GM12801 (cell line): ENCODE results near the gene MCFD2.

ENCODE experiments used
- TF ChIP-seq, protein P1 (sequence below): IDR thresholded peaks from one replicate; pipeline ENCODE4 v1.5.1; 2011; ENCODE audit warnings: control low read depth; ENCODE audit not compliant: insufficient read length; ENCODE audit errors: extremely low read depth

MCFD2 gene

DNA sequence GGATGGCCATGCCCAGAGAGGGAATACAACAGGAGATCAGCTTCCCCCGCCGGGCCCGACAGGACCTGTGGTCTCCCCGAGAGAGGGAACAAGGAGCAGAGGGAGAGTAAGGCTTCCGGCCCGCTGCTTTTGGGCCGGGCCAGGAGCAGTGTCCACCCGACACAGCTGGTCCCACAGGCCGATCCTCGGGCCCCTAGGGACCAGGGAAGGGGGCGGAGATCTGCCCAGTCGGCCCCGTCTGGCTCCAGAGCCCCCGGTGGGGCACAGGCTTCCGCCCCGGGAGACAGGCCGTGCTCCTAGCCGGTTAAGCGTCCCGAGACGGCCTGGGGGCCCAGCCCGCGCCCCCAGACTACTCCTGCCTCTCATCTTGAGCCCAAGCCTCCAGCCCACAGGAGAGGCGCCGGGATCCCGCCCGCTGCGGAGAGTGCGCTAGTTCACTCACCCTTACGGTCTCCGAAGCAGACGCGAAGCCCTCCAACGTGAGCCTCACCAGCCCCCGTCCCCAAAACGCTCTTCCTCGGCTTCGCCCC, at the start of gene MCFD2:
Gene MCFD2 (minus strand): TSS at position 526 of the 530 bp plus-strand sequence. CDS start 6,635 bp downstream, outside the sequence.
- TF ChIP-seq, protein P1, sequence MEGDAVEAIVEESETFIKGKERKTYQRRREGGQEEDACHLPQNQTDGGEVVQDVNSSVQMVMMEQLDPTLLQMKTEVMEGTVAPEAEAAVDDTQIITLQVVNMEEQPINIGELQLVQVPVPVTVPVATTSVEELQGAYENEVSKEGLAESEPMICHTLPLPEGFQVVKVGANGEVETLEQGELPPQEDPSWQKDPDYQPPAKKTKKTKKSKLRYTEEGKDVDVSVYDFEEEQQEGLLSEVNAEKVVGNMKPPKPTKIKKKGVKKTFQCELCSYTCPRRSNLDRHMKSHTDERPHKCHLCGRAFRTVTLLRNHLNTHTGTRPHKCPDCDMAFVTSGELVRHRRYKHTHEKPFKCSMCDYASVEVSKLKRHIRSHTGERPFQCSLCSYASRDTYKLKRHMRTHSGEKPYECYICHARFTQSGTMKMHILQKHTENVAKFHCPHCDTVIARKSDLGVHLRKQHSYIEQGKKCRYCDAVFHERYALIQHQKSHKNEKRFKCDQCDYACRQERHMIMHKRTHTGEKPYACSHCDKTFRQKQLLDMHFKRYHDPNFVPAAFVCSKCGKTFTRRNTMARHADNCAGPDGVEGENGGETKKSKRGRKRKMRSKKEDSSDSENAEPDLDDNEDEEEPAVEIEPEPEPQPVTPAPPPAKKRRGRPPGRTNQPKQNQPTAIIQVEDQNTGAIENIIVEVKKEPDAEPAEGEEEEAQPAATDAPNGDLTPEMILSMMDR, result no peak

- TF ChIP-seq, protein P1, result no peak
These were observed 49.4 kb upstream of the MCFD2 start for GRCh38 chr2:46964835-46965560.

DNA sequence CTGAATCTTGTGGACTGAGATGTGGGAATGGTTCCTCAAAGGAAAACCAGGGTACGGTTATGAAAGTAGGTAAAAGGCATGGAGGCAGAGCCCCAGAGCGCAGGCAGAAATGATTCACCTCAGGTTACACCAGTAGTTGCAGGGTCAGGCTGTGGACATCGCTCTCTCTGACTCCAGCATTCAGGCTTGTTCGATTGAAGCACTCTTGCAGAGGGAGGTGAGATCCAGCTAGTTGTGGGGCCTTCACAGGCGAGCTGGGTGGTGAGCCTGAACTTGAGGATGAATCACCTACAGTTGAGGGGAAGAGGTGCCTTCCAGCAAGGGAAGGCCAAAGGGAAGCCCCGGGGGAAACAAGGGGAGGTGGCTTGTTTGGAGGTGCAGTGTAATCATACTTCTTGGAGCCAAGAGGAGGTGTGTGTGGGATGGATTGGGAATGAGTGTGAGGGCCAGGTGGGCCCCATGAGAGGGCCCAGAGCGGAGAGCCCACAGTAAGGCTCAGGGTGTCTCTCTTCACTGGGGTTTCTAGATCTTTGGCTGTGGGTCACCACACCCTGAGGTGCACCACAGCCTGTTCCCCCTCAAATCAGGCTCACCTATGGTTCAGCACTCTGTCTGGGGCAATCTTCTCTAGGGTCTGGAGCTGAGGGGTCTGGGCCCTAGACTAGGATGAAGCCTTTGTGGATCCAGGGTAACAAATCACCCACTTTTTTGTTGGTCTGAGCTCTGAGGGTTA, 48.5 kb upstream of the MCFD2 start:
- TF ChIP-seq, protein P1, result no peak

DNA sequence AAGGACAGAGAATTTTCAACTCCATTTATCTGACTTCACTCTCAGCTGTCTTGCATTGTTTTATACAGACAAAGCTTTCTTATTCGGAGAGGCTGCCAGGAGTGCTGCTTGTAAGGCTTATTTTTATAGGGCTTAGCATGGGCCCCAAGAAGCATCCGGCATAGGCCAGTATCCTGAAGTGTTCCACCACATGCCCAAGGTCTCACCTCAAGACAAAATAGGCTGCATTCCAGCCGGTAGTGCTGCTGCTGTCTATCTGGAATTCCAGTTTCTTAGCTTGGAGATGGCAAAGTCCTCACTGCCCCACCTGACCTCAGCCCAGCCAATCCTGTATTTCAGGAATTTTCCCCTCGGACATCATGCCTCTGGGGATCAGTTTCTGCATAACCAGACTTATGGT, 47.6 kb upstream of the MCFD2 start:
- TF ChIP-seq, protein P1, result no peak

- TF ChIP-seq, protein P1, result no peak
These were observed 47.1 kb upstream of the MCFD2 start for GRCh38 chr2:46962751-46963150.

DNA sequence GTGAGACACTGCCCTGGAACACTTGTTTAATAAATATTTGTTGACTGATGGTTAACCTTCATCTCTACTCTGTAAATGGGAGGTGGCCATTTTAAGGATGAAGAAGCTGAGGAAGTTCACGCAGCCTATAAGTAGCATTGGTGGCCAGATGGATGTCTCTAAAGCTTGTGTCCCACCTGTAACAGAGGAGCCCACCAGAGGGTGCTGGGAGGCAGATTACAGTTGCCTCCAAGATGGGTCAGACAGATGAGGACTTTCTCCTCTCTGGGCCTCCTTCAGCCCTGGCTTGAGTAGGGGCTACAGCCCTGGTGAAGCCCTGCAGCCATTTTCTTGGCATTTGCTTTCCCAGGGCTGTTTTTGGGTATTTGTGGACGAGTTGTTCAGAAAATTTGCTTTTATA, 45.0 kb upstream of the MCFD2 start:
- TF ChIP-seq, protein P1, result no peak

- TF ChIP-seq, protein P1, result no peak
These were observed 42.9 kb upstream of the MCFD2 start for GRCh38 chr2:46958431-46959017.
